ENCODE results near the gene METTL27. TPM values are rescaled to one million over a fixed set of nuclear protein-coding genes. Genes with fewer than 3 reads are reported as not detected.

METTL27 gene
- total RNA-seq, 2 donors from 2014 or later, result 2.1 to 3.3 TPM

DNA sequence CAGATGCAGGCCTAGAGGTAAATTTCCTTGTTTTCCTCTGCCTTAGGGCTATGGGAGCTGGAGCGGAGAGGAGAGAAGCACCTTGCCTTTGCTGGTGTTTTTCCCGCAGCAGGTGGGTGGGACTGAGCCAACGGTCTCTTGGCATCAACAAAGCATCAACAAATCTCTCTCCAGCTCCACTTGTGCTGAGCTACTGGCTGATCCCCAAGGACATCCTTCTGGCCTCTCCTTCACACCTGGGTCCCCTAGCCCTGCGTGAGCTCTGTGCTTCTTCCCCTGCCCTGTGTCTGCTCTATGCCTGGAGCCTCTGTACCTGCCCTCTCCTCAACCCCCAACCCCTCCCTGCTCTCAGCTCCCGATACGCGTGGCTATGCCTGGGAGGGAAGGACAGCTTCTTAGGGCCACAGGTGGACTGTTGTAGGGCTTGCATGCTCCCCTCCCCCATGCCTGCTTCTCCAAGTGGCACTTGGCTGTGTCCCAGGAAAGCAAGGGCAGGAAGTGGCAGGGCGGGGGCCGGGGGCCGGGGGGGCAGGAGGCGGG lies 14.7 kb downstream of the METTL27 start:
- intact Hi-C loops (cut with DNase I), result no loop called here
- Histone ChIP-seq H3K4me1 (peaks cover 66% of the 10 kb centered on the region), H3K4me3 (no peak overlapping the region), H3K27ac (peak overlapping the region; percentile 96 to 100 (median 98)), H3K9me3 (no peaks in the 10 kb centered on the region), H3K27me3 (no peaks in the 10 kb centered on the region), H3K36me3 (replicated peaks in 1 of 2; ENCODE audit: insufficient read depth in 1 of 2, low read depth in 2 of 2) (no peaks in the 10 kb centered on the region)
- peak in 2 of 3 donors; percentile 64 to 77 for TF ChIP-seq POLR2A (IDR thresholded peaks at IDR 0.05)
- TF ChIP-seq, protein P1, sequence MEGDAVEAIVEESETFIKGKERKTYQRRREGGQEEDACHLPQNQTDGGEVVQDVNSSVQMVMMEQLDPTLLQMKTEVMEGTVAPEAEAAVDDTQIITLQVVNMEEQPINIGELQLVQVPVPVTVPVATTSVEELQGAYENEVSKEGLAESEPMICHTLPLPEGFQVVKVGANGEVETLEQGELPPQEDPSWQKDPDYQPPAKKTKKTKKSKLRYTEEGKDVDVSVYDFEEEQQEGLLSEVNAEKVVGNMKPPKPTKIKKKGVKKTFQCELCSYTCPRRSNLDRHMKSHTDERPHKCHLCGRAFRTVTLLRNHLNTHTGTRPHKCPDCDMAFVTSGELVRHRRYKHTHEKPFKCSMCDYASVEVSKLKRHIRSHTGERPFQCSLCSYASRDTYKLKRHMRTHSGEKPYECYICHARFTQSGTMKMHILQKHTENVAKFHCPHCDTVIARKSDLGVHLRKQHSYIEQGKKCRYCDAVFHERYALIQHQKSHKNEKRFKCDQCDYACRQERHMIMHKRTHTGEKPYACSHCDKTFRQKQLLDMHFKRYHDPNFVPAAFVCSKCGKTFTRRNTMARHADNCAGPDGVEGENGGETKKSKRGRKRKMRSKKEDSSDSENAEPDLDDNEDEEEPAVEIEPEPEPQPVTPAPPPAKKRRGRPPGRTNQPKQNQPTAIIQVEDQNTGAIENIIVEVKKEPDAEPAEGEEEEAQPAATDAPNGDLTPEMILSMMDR (IDR thresholded peaks at IDR 0.05), result no peak
- 4% methylated on average over 7 to 10 of the region's 11 CpGs for WGBS, 2 donors
- peak; percentile 94 to 98 (median 96) for DNase-seq
- ATAC-seq, result peak; percentile 53

DNA sequence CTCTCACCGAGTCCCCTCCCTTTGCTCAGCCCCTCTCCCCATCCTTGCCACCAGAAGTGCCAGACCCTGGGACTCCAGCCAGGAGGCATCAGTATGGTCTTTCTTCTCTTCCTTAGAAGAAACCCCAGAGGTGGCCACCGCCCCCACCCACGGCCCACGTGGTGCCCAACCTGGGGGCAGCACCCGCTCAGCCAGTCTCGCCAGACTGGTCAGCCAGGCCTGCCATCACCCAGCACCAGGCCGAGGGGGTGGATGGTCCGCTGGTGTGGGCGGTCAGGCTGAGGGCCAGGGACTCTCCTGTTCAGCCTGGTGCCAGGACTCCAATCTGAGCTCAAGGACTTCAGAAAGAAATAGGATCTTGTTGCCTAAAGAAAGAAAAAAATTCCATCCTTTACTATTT lies 17.3 kb downstream of the METTL27 start:
- Histone ChIP-seq H3K9me3 (no peaks in the 10 kb centered on the region), H3K27me3 (no peaks in the 10 kb centered on the region), H3K27ac (peak overlapping the region in 3 of 4 donors; percentile 49 to 96 (median 51)), H3K4me3 (no peak overlapping the region), H3K4me1 (peaks cover 58% of the 10 kb centered on the region), H3K36me3 (replicated peaks in 1 of 2; ENCODE audit: insufficient read depth in 1 of 2, low read depth in 2 of 2) (no peaks in the 10 kb centered on the region)
- intact Hi-C loops (cut with DNase I), result no loop called here
- TF ChIP-seq, protein P1 (IDR thresholded peaks at IDR 0.05), result no peak
- TF ChIP-seq POLR2A (IDR thresholded peaks at IDR 0.05), result no peak
- ATAC-seq (no peak), DNase-seq (peak in 3 of 4 donors; percentile 52 to 62 (median 56))
- WGBS, 2 donors, result 47 to 55% methylated on average over 5 to 9 of the region's 9 CpGs

DNA sequence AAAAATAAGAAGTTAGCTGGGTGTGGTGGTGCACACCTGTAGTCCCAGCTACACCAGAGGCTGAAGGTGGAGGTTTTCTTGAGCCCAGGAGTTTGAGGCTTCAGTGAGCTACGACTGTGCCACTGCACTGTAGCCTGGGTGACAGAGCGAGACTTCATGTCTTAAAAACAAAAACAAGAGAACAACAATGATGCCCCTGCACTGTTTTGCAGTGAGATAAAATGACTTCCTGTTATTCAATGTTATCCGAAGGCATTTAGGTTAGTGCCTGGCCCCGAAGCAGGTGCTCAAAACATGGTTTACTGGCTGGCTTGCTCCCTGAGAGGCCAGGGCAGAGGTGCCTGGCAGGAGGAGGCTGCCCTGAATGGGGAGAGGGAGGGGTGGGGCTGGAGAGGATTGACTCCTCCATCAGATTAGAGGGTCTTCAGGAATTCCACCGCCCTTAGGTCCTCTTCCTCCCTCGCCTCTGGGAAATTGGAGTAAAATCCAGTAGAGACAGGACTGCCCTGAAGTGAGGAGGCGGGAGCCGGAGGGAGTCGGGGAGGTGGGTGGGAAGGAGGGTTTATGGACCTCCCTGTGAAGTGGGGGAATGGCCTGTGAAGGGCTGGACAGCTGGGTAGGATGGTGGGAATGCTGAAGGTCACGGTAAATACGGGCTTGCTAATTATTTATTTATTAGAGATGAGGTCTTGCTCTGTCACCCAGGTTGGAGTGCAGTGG lies 18.3 kb downstream of the METTL27 start:
- no peak overlapping the region for H3K27ac ChIP-seq
- no peak for TF ChIP-seq POLR2A (IDR thresholded peaks at IDR 0.05)
- TF ChIP-seq, protein P1 (IDR thresholded peaks at IDR 0.05), result no peak
- 83 to 87% methylated on average over 11 of the region's 11 CpGs for whole genome bisulfite sequencing, 2 donors
- H3K4me3 ChIP-seq, result no peak overlapping the region
- no peaks in the 10 kb centered on the region for H3K9me3 ChIP-seq
- H3K4me1 ChIP-seq, result peaks cover 49% of the 10 kb centered on the region
- H3K27me3 ChIP-seq, result no peaks in the 10 kb centered on the region
- DNase-seq (peak in 2 of 4 donors; percentile 2 to 5), ATAC-seq (no peak)
- intact Hi-C loops (cut with DNase I), result no loop called here
- no peaks in the 10 kb centered on the region for H3K36me3 ChIP-seq (replicated peaks in 1 of 2; ENCODE audit: insufficient read depth in 1 of 2, low read depth in 2 of 2)

DNA sequence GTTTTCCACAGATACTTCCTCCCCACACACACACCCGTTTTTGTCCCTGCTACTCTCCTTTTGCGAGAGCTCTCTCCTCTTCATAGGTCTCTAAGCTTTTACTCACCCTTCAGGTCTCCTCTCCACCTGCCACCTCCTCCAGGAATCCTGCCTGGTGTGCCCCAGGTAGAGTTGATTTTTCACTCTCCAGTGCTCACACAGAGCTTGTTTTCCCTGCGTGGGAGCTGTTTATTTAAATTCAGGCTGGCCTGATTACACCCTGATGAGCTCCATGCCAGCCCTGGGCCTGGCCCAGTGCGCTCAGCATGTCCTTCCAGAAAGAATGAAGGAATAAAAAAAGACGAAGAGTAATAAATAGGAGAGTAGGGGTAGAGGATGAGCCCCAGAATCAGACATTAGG lies 19.1 kb downstream of the METTL27 start:
- Histone ChIP-seq H3K27me3 (no peaks in the 10 kb centered on the region), H3K4me1 (peaks cover 41% of the 10 kb centered on the region), H3K27ac (peak overlapping the region in 1 of 4 donors; percentile 41), H3K9me3 (no peaks in the 10 kb centered on the region), H3K36me3 (replicated peaks in 1 of 2; ENCODE audit: insufficient read depth in 1 of 2, low read depth in 2 of 2) (no peaks in the 10 kb centered on the region), H3K4me3 (no peak overlapping the region)
- TF ChIP-seq POLR2A (IDR thresholded peaks at IDR 0.05), result no peak
- TF ChIP-seq, protein P1 (IDR thresholded peaks at IDR 0.05), result no peak
- DNase-seq (no peak), ATAC-seq (no peak)
- intact Hi-C loops (cut with DNase I), result no loop called here
- 63 to 70% methylated on average over 5 of the region's 5 CpGs for WGBS, 2 donors
